ENCODE measurements around the gene TBC1D22A.

Gene TBC1D22A

GRCh38 chr22:47086596-47087248 is 324.3 kb downstream of the TBC1D22A start:
- no peak for TF ChIP-seq CTCF (IDR thresholded peaks at IDR 0.05; ENCODE audit: low read depth, low read length)
- DNase-seq, result no peak
- no peak overlapping the region for H3K4me3 ChIP-seq (ENCODE audit: low read depth, low read length)
- H3K27ac ChIP-seq, result no peak overlapping the region
- H3K9me3 ChIP-seq (ENCODE audit: severe bottlenecking), result peaks cover 2% of the 10 kb centered on the region
- no peaks in the 10 kb centered on the region for H3K27me3 ChIP-seq (ENCODE audit: insufficient read depth, low read depth, severe bottlenecking)
- H3K36me3 ChIP-seq, result no peaks in the 10 kb centered on the region

- no peak for DNase-seq
- no peaks in the 10 kb centered on the region for H3K9me3 ChIP-seq (ENCODE audit: severe bottlenecking)
- no peaks in the 10 kb centered on the region for H3K27me3 ChIP-seq (ENCODE audit: insufficient read depth, low read depth, severe bottlenecking)
- H3K36me3 ChIP-seq, result no peaks in the 10 kb centered on the region
- no peak overlapping the region for H3K27ac ChIP-seq
- no peak for TF ChIP-seq CTCF (IDR thresholded peaks at IDR 0.05; ENCODE audit: low read depth, low read length)
- H3K4me3 ChIP-seq (ENCODE audit: low read depth, low read length), result no peak overlapping the region
Measured at GRCh38 chr22:47088480-47089158, 326.2 kb downstream of the TBC1D22A start.

GRCh38 chr22:47089374-47089773 is 326.9 kb downstream of the TBC1D22A start:
- no peak for DNase-seq
- no peak overlapping the region for H3K27ac ChIP-seq
- TF ChIP-seq CTCF (IDR thresholded peaks at IDR 0.05; ENCODE audit: low read depth, low read length), result no peak

GRCh38 chr22:47089796-47090460 is 327.5 kb downstream of the TBC1D22A start:
- H3K36me3 ChIP-seq, result no peaks in the 10 kb centered on the region
- H3K9me3 ChIP-seq (ENCODE audit: severe bottlenecking), result no peaks in the 10 kb centered on the region
- no peak for DNase-seq
- no peak overlapping the region for H3K4me3 ChIP-seq (ENCODE audit: low read depth, low read length)
- no peaks in the 10 kb centered on the region for H3K27me3 ChIP-seq (ENCODE audit: insufficient read depth, low read depth, severe bottlenecking)
- no peak for TF ChIP-seq CTCF (IDR thresholded peaks at IDR 0.05; ENCODE audit: low read depth, low read length)
- no peak overlapping the region for H3K27ac ChIP-seq

More at GRCh38 chr22:47089374-47089773, 326.9 kb downstream of the TBC1D22A start:
- no peaks in the 10 kb centered on the region for H3K9me3 ChIP-seq (ENCODE audit: severe bottlenecking)
- H3K36me3 ChIP-seq, result no peaks in the 10 kb centered on the region
- no peaks in the 10 kb centered on the region for H3K27me3 ChIP-seq (ENCODE audit: insufficient read depth, low read depth, severe bottlenecking)
- H3K4me3 ChIP-seq (ENCODE audit: low read depth, low read length), result no peak overlapping the region

GRCh38 chr22:47090591-47091245 is 328.3 kb downstream of the TBC1D22A start:
- no peak for DNase-seq
- no peak overlapping the region for H3K4me3 ChIP-seq (ENCODE audit: low read depth, low read length)

More at GRCh38 chr22:47090591-47091245, 328.3 kb downstream of the TBC1D22A start:
- Histone ChIP-seq H3K9me3 (ENCODE audit: severe bottlenecking) (no peaks in the 10 kb centered on the region), H3K27ac (no peak overlapping the region), H3K27me3 (ENCODE audit: insufficient read depth, low read depth, severe bottlenecking) (no peaks in the 10 kb centered on the region), H3K36me3 (no peaks in the 10 kb centered on the region)
- TF ChIP-seq CTCF (IDR thresholded peaks at IDR 0.05; ENCODE audit: low read depth, low read length), result no peak
